HCT116 (cell line): ENCODE results near the gene IQGAP2. TPM values are rescaled to one million over a fixed set of nuclear protein-coding genes. Genes with fewer than 3 reads are reported as not detected.

Experiments
- ATAC-seq: fragments of 200-7000 bp; cut with Tn5 transposase; 2 replicates; pipeline ENCODE4 v1.9.1; 2020; ENCODE audit warnings: mild to moderate bottlenecking, moderate library complexity
- BruUV-seq: library from RNA; stranded (reverse); fragments of 400-500 nt; replicated peaks from 2 replicates; lab custom pipeline; 2021; lab: Mats Ljungman, UMichigan
- CTCF ChIA-PET: fragments of 300-600 bp; sonication (Branson Sonifier 250); formaldehyde crosslinking; loops from one replicate; lab custom pipeline; 2021; ENCODE audit warnings: antibody characterized with exemption; lab: Charles Lee
- POLR2A ChIA-PET: fragments of 300-600, 350-600 bp; sonication (Branson Sonifier 250); formaldehyde crosslinking; loops from one replicate; lab custom pipeline; 2021; ENCODE audit warnings: antibody characterized with exemption; lab: Charles Lee
- RAD21 ChIA-PET, 2 experiments: fragments of 300-600 bp; sonication (Branson Sonifier 250); formaldehyde crosslinking; loops; one replicate each; lab custom pipeline; 2023; ENCODE audit warnings: low total read pairs in 2 of 2; ENCODE audit not compliant: uncharacterized antibody in 2 of 2, unreplicated experiment in 2 of 2, low non-redundant PET in 1 of 2; lab: Charles Lee
- DNase-seq: peaks from one replicate; pipeline ENCODE4 v3.0.0-alpha.2; 2010; ENCODE audit warnings: low read depth, low spot score
- H2AFZ ChIP-seq: fragments of 200-600 bp; shearing (Covaris generic), sonication (generic); 2 replicates; pipeline ENCODE4 v1.6.1; 2017; ENCODE audit warnings: low read depth, mixed run types, mixed read lengths, antibody characterized with exemption, low read length; ENCODE audit not compliant: poor library complexity, severe bottlenecking
- H3K27ac ChIP-seq: 2 replicates; pipeline ENCODE4 v1.5.1; 2012; ENCODE audit warnings: low read depth, low read length
- H3K27me3 ChIP-seq: fragments of 200-600 bp; sonication (generic); 2 replicates; pipeline ENCODE4 v1.6.1; 2016; ENCODE audit warnings: mixed run types, low read length, mixed read lengths; ENCODE audit not compliant: insufficient read depth
- H3K36me3 ChIP-seq, 2 experiments: fragments of 200-500 bp in 1 of 2; fragments of 200-600 bp in 1 of 2; sonication (Bioruptor generic) in 1 of 2; sonication (generic) in 1 of 2; 2 replicates each; pipeline versions ENCODE4 v1.5.1 to v1.6.1; 2014 to 2016; ENCODE audit warnings: low read length in 2 of 2, inconsistent platforms in 1 of 2, mixed read lengths in 1 of 2, mixed run types in 1 of 2; ENCODE audit not compliant: insufficient read depth in 2 of 2, control insufficient read depth in 1 of 2
- H3K4me1 ChIP-seq, 2 experiments: fragments of 200-600 bp in 1 of 2; sonication (generic) in 1 of 2; 2 replicates each; pipeline versions ENCODE4 v1.5.1 to v1.6.1; 2012 to 2017; ENCODE audit warnings: low read length in 2 of 2, inconsistent platforms in 1 of 2, mild to moderate bottlenecking in 1 of 2, mixed read lengths in 1 of 2, mixed run types in 1 of 2, moderate library complexity in 1 of 2; ENCODE audit not compliant: insufficient read depth in 2 of 2, control insufficient read depth in 1 of 2
- H3K4me2 ChIP-seq: fragments of 200-600 bp; sonication (generic); 2 replicates; pipeline ENCODE4 v1.6.1; 2017; ENCODE audit warnings: mixed run types, low read length, mixed read lengths
- H3K4me3 ChIP-seq, 2 experiments: fragments of 200-600 bp in 1 of 2; sonication (generic) in 1 of 2; replicated peaks in 1 of 2; 2 replicates each; pipeline ENCODE4 v1.5.1; 2011 to 2016; ENCODE audit warnings: low read length in 2 of 2, control low read depth in 1 of 2, low read depth in 1 of 2, mild to moderate bottlenecking in 1 of 2, mixed read lengths in 1 of 2, mixed run types in 1 of 2
- H3K79me2 ChIP-seq: fragments of 200-600 bp; sonication (generic); 2 replicates; pipeline ENCODE4 v1.6.1; 2017; ENCODE audit warnings: mild to moderate bottlenecking, mixed run types, low read length, moderate library complexity, mixed read lengths; ENCODE audit not compliant: insufficient read depth
- H3K9ac ChIP-seq: fragments of 200-600 bp; sonication (generic); 2 replicates; pipeline ENCODE4 v1.6.1; 2016; ENCODE audit warnings: low read length, mixed read lengths
- H3K9me2 ChIP-seq: fragments of 200-600 bp; sonication (generic), shearing (Covaris generic); 2 replicates; pipeline ENCODE4 v1.6.1; 2017; ENCODE audit warnings: mixed run types, mild to moderate bottlenecking, moderate library complexity; ENCODE audit not compliant: insufficient read depth
- H3K9me3 ChIP-seq, 2 experiments: fragments of 200-500 bp in 1 of 2; fragments of 200-600 bp in 1 of 2; sonication (Bioruptor generic) in 1 of 2; sonication (generic) in 1 of 2; 2 replicates each; pipeline ENCODE4 v1.6.1; 2014 to 2017; ENCODE audit warnings: low read length in 2 of 2, mixed read lengths in 2 of 2, inconsistent platforms in 1 of 2, low read depth in 1 of 2, mild to moderate bottlenecking in 1 of 2, mixed run types in 1 of 2, moderate library complexity in 1 of 2; ENCODE audit not compliant: control insufficient read depth in 1 of 2, insufficient read depth in 1 of 2
- H4K20me1 ChIP-seq: fragments of 200-600 bp; sonication (generic), shearing (Covaris generic); 2 replicates; pipeline ENCODE4 v1.6.1; 2017; ENCODE audit warnings: mixed run types, mild to moderate bottlenecking, moderate library complexity; ENCODE audit not compliant: insufficient read depth
- CEBPB ChIP-seq: IDR thresholded peaks from 2 replicates; pipeline ENCODE4 v1.6.1; 2012; ENCODE audit warnings: low read depth
- ELF1 ChIP-seq: IDR thresholded peaks from 2 replicates; pipeline ENCODE4 v1.6.1; 2012; ENCODE audit warnings: low read depth, borderline replicate concordance
- FOSL1 ChIP-seq: IDR thresholded peaks from 2 replicates; pipeline ENCODE4 v1.6.1; 2012; ENCODE audit warnings: low read depth
- TCF7L2 ChIP-seq: IDR thresholded peaks from 2 replicates; pipeline ENCODE4 v1.7.0; 2011; ENCODE audit warnings: borderline replicate concordance, inconsistent platforms; ENCODE audit not compliant: insufficient read depth, insufficient read length; ENCODE audit errors: extremely low read depth
- YY1 ChIP-seq: IDR thresholded peaks from 2 replicates; pipeline ENCODE4 v1.6.1; 2011; ENCODE audit warnings: low read length, low read depth, moderate library complexity, mild to moderate bottlenecking; ENCODE audit not compliant: insufficient replicate concordance; ENCODE audit errors: extremely low read depth
- intact Hi-C: fragments of 100-400 bp; cut with micrococcal nuclease; formaldehyde crosslinking; loops from 2 replicates; pipeline ENCODE4 v1.10.0; 2022
- total RNA-seq: library from RNA; stranded (reverse); gene quantifications from one replicate; pipeline ENCODE4 v1.2.1, GENCODE V29; 2021; ENCODE audit not compliant: unreplicated experiment
- TF ChIP-seq, protein P1 (sequence below): IDR thresholded peaks from 2 replicates; pipeline ENCODE4 v1.6.1; 2012
- TF ChIP-seq, protein P2 (sequence below): IDR thresholded peaks from 2 replicates; pipeline ENCODE4 v1.6.1; 2012; ENCODE audit warnings: low read depth
- TF ChIP-seq, protein P3 (sequence below): IDR thresholded peaks from 2 replicates; pipeline ENCODE4 v1.6.1; 2012

The IQGAP2 gene
- total RNA-seq, 1 experiment from 2014 or later, result 2.0 TPM

- Histone ChIP-seq H3K36me3 (no peaks in the 10 kb centered on the region), H3K9me2 (peaks cover 2% of the 10 kb centered on the region; the same call in 1 of the 2 replicates), H4K20me1 (no peaks in the 10 kb centered on the region), H3K4me2 (no peak overlapping the region), H2AFZ (no peak overlapping the region), H3K9ac (no peak overlapping the region), H3K4me3 (no peak overlapping the region), H3K27ac (no peak overlapping the region), H3K27me3 (no peaks in the 10 kb centered on the region), H3K79me2 (no peaks in the 10 kb centered on the region), H3K4me1 (no peaks in the 10 kb centered on the region), H3K9me3 (no peaks in the 10 kb centered on the region)
- BruUV-seq, result no TSS peak
- ChIA-PET CTCF (interaction anchor here (2.6 kb wide), 1 partner anchor 188 kb away, joined by 7 read pairs; no protein-coding TSS in a partner anchor), POLR2A (no interaction called here), RAD21 (no interaction called here)
- TF ChIP-seq YY1 (no peak), TCF7L2 (no peak), ELF1 (no peak), CEBPB (no peak), FOSL1 (no peak)
- TF ChIP-seq, protein P1, sequence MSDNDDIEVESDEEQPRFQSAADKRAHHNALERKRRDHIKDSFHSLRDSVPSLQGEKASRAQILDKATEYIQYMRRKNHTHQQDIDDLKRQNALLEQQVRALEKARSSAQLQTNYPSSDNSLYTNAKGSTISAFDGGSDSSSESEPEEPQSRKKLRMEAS, result no peak
- TF ChIP-seq, protein P2, sequence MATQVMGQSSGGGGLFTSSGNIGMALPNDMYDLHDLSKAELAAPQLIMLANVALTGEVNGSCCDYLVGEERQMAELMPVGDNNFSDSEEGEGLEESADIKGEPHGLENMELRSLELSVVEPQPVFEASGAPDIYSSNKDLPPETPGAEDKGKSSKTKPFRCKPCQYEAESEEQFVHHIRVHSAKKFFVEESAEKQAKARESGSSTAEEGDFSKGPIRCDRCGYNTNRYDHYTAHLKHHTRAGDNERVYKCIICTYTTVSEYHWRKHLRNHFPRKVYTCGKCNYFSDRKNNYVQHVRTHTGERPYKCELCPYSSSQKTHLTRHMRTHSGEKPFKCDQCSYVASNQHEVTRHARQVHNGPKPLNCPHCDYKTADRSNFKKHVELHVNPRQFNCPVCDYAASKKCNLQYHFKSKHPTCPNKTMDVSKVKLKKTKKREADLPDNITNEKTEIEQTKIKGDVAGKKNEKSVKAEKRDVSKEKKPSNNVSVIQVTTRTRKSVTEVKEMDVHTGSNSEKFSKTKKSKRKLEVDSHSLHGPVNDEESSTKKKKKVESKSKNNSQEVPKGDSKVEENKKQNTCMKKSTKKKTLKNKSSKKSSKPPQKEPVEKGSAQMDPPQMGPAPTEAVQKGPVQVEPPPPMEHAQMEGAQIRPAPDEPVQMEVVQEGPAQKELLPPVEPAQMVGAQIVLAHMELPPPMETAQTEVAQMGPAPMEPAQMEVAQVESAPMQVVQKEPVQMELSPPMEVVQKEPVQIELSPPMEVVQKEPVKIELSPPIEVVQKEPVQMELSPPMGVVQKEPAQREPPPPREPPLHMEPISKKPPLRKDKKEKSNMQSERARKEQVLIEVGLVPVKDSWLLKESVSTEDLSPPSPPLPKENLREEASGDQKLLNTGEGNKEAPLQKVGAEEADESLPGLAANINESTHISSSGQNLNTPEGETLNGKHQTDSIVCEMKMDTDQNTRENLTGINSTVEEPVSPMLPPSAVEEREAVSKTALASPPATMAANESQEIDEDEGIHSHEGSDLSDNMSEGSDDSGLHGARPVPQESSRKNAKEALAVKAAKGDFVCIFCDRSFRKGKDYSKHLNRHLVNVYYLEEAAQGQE, result no peak
- TF ChIP-seq, protein P3, sequence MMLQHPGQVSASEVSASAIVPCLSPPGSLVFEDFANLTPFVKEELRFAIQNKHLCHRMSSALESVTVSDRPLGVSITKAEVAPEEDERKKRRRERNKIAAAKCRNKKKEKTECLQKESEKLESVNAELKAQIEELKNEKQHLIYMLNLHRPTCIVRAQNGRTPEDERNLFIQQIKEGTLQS, result no peak
- intact Hi-C loops, result no loop called here
- DNase-seq, result no peak
- no peak for ATAC-seq
Measured at GRCh38 chr5:76586531-76586930, 183.4 kb downstream of the IQGAP2 start.
